Peyer's patch (tissue), 4 donors: ENCODE results near the gene PRTG. TPM values are rescaled to one million over a fixed set of nuclear protein-coding genes. Genes with fewer than 3 reads are reported as not detected.

Experiments
- DNase-seq, 3 donors: peaks; one replicate each; pipeline ENCODE4 v3.0.0-alpha.2; 2017 to 2019
- H3K27ac ChIP-seq, 4 donors: fragments of 200-600 bp; sonication (generic); one replicate each; pipeline ENCODE4 v1.5.1; 2016 to 2019
- H3K27me3 ChIP-seq, 2 donors: fragments of 200-600 bp; sonication (generic); one replicate each; pipeline ENCODE4 v1.5.1; 2019
- H3K36me3 ChIP-seq, 3 donors: fragments of 200-600 bp; sonication (generic); one replicate each; pipeline ENCODE4 v1.5.1; 2016 to 2019
- H3K4me1 ChIP-seq, 4 donors: fragments of 200-600 bp; sonication (generic); one replicate each; pipeline ENCODE4 v1.5.1; 2016 to 2019
- H3K4me3 ChIP-seq, 4 donors: fragments of 200-600 bp; sonication (generic); 1 replicate in 3 of 4; 2 replicates in 1 of 4; pipeline ENCODE4 v1.5.1; 2016 to 2019; ENCODE audit warnings: mild to moderate bottlenecking in 1 of 4
- H3K9me3 ChIP-seq, 4 donors: fragments of 200-600 bp; sonication (generic); one replicate each; pipeline ENCODE4 v1.5.1; 2016 to 2019; ENCODE audit warnings: mild to moderate bottlenecking in 1 of 4
- POLR2A ChIP-seq, 2 donors: fragments of 450-650 bp; IDR thresholded peaks; one replicate each; pipeline ENCODE4 v1.5.1; 2017; ENCODE audit warnings: antibody characterized with exemption in 2 of 2, mild to moderate bottlenecking in 2 of 2, moderate library complexity in 2 of 2
- total RNA-seq, 4 donors: library from RNA; depleted of rRNA; stranded (reverse); fragments of >200 nt; gene quantifications; one replicate each; pipeline ENCODE4 v1.1.0, GENCODE V29; 2016
- TF ChIP-seq, protein P1 (sequence below), 6 experiments: fragments of 450-650 bp in 4 of 6; fragments of 200-600 bp in 2 of 6; sonication (generic) in 1 of 6; IDR thresholded peaks; one replicate each; pipeline ENCODE4 v1.5.1; 2017 to 2019; ENCODE audit warnings: antibody characterized with exemption in 6 of 6, mild to moderate bottlenecking in 3 of 6, moderate library complexity in 1 of 6

PRTG gene
- total RNA-seq, 4 donors from 2014 or later = 0.19 to 6.6 (median 0.54) TPM; not detected in 1

DNA sequence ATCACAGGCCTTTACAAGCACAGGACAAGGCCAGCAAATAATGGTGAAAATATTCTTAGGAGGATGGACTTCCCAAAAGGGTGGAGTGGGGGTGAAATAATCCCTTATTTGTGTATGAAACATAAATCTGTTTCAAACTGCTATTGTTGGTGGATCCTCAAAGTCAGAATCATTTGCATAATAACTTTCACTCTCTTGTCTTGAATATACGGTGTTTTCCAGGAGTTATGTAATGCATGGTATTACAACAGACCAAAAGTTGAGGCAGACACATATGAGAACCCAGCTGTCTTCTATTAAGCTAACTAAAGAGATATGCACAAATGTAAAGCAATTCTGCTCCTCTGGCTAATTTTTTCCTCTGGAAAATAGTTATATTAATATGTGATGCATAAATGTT lies 57.7 kb downstream of the PRTG start:
- Histone ChIP-seq H3K27me3 (no peaks in the 10 kb centered on the region), H3K9me3 (no peaks in the 10 kb centered on the region), H3K27ac (no peak overlapping the region), H3K36me3 (no peaks in the 10 kb centered on the region), H3K4me1 (peaks cover 0 to 2% (median 0%) of the 10 kb centered on the region in 4 donors), H3K4me3 (no peak overlapping the region)
- TF ChIP-seq, protein P1, sequence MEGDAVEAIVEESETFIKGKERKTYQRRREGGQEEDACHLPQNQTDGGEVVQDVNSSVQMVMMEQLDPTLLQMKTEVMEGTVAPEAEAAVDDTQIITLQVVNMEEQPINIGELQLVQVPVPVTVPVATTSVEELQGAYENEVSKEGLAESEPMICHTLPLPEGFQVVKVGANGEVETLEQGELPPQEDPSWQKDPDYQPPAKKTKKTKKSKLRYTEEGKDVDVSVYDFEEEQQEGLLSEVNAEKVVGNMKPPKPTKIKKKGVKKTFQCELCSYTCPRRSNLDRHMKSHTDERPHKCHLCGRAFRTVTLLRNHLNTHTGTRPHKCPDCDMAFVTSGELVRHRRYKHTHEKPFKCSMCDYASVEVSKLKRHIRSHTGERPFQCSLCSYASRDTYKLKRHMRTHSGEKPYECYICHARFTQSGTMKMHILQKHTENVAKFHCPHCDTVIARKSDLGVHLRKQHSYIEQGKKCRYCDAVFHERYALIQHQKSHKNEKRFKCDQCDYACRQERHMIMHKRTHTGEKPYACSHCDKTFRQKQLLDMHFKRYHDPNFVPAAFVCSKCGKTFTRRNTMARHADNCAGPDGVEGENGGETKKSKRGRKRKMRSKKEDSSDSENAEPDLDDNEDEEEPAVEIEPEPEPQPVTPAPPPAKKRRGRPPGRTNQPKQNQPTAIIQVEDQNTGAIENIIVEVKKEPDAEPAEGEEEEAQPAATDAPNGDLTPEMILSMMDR (IDR thresholded peaks at IDR 0.05) = no peak
- no peak for TF ChIP-seq POLR2A (IDR thresholded peaks at IDR 0.05)
- no peak for DNase-seq

DNA sequence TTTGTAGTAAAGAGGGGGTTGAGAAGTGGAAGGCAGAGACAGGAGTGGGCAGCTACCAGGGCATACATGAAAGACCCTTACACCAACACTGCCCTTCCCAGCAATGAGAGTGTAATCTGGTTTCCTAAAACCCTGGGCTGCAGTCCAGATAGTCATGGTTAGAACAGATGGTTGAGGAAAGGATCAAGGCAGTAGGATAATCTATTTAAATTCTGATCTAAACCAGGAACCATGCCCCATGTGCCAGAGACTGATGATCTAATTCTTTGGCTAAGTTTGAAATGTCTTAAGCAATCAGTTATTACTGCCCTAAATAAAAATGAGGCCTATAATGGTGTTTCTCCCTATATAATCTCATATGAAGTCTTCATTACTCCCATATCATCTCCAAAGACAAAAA lies 59.6 kb downstream of the PRTG start:
- no peak for TF ChIP-seq POLR2A (IDR thresholded peaks at IDR 0.05)
- TF ChIP-seq, protein P1 (IDR thresholded peaks at IDR 0.05) = no peak

DNA sequence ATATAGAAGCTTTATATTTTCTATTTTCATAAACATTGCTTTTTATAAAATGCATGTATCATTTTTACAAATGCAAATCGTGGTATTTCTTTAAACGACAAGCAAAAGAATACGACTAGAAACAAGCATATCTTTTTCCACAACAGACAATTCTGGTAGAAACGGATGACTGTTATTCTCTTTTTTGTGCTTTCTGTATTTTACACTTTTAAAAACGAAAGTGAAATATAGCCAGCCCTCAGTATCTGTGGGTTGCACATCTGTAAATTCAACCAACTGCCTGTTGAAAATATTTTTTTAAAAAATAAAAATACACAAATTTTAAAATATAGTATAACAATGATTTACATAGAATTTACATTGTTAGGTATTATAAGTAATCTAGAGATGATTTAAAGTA lies 61.3 kb downstream of the PRTG start:
- H3K4me1 ChIP-seq = peaks cover 0 to 2% (median 0%) of the 10 kb centered on the region in 4 donors
- H3K36me3 ChIP-seq = no peaks in the 10 kb centered on the region
- H3K27ac ChIP-seq = no peak overlapping the region
- H3K27me3 ChIP-seq = no peaks in the 10 kb centered on the region
- H3K9me3 ChIP-seq = no peaks in the 10 kb centered on the region
- DNase-seq = no peak
- no peak overlapping the region for H3K4me3 ChIP-seq
- no peak for TF ChIP-seq POLR2A (IDR thresholded peaks at IDR 0.05)
- TF ChIP-seq, protein P1 (IDR thresholded peaks at IDR 0.05) = no peak

More for the DNA sequence above, 59.6 kb downstream of the PRTG start:
- Histone ChIP-seq H3K9me3 (no peaks in the 10 kb centered on the region), H3K36me3 (no peaks in the 10 kb centered on the region), H3K27ac (no peak overlapping the region), H3K27me3 (no peaks in the 10 kb centered on the region), H3K4me1 (peaks cover 0 to 2% (median 0%) of the 10 kb centered on the region in 4 donors), H3K4me3 (no peak overlapping the region)
- no peak for DNase-seq

DNA sequence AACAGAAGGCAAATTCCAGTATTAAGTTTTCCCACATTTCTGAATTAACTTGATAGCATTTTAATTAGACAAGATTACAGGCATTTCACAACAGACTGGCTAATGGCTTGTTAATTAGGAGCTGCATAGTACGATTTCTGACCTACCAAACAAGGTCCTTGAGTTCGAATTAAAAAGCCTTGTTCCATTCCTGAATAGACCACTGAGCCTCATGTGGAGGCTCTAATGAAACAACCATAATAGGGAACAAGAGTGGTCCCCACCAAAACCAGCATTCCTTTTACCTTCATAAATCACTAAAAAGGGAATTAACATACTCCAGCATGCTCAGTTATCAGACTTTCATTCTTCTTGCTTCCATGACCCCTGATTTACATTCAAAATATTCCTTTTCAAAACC lies 66.4 kb downstream of the PRTG start:
- DNase-seq = no peak
- no peak overlapping the region for H3K4me3 ChIP-seq
- no peaks in the 10 kb centered on the region for H3K9me3 ChIP-seq
- H3K27me3 ChIP-seq = no peaks in the 10 kb centered on the region
- H3K4me1 ChIP-seq = no peaks in the 10 kb centered on the region
- TF ChIP-seq POLR2A (IDR thresholded peaks at IDR 0.05) = no peak
- TF ChIP-seq, protein P1 (IDR thresholded peaks at IDR 0.05) = no peak
- no peaks in the 10 kb centered on the region for H3K36me3 ChIP-seq
- H3K27ac ChIP-seq = no peak overlapping the region

DNA sequence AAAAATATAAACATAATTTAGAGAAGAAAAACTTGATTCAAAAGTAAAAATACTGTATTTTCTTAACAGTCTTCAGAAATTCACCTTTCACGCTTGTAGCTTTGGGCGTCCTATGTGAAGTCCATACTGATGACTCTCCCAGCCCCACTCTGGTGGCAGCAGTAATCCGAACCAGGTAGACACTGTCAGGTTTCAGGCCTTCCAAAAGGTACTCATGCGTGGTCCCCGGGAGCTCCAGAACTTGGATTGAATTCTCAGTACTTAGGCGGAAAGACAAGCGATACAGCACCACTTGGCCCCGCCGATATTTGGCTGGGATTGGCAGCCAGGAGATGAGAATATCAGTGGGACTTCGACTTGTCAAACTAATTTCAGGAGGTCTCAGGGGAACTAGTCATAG lies 69.7 kb downstream of the PRTG start:
- no peak overlapping the region for H3K4me3 ChIP-seq

More for the DNA sequence above, 69.7 kb downstream of the PRTG start:
- Histone ChIP-seq H3K27me3 (no peaks in the 10 kb centered on the region), H3K9me3 (no peaks in the 10 kb centered on the region), H3K36me3 (no peaks in the 10 kb centered on the region), H3K27ac (no peak overlapping the region), H3K4me1 (no peaks in the 10 kb centered on the region)
- no peak for DNase-seq
- TF ChIP-seq, protein P1 (IDR thresholded peaks at IDR 0.05) = no peak
- TF ChIP-seq POLR2A (IDR thresholded peaks at IDR 0.05) = no peak
